DND-41 (cell line): Measurements from ENCODE around the gene STARD10.

Source experiments
- CTCF ChIP-seq: IDR thresholded peaks from 2 replicates; pipeline ENCODE4 v1.5.1; 2012; ENCODE audit warnings: borderline replicate concordance, low read length, moderate library complexity, mild to moderate bottlenecking; ENCODE audit not compliant: poor library complexity, severe bottlenecking; ENCODE audit errors: extremely low read depth
- EZH2 ChIP-seq: IDR thresholded peaks from 3 replicates; pipeline ENCODE4 v1.6.1; 2012; ENCODE audit warnings: borderline replicate concordance, low read depth, mild to moderate bottlenecking, moderate library complexity, low read length, inconsistent platforms; ENCODE audit not compliant: severe bottlenecking

DNA sequence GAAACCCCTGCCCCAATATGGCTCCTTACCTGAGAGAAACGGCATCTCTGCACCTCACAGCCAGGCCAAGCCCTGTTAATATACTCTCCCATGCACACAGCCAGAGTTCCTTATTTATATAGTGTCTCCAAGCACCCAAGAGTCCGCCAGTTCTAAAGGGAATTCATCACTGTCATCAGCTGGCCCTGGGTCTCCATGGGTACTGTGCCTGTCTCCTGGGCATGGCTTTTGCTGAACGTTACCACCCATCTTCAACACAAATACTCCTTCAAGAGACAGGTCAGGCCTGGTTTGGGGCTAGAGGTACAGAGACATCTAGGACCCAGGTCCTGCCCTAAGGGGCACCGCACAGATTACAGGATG is 18.7 kb upstream of the STARD10 start:
- TF ChIP-seq CTCF (no peak), EZH2 (no peak)
